SU-DHL-6 (cell line): ENCODE results near the gene GRIN2A.

ENCODE experiments used
- H2AFZ ChIP-seq: fragments of 200-600 bp; sonication (generic); 2 replicates; pipeline ENCODE4 v1.6.1; 2014; ENCODE audit warnings: low read depth, mild to moderate bottlenecking, moderate library complexity, mixed read lengths, antibody characterized with exemption, low read length; ENCODE audit not compliant: severe bottlenecking
- H3F3A ChIP-seq: fragments of 200-600 bp; shearing (Covaris generic); 2 replicates; pipeline ENCODE4 v1.6.0; 2016; ENCODE audit warnings: antibody characterized with exemption, mild to moderate bottlenecking; ENCODE audit not compliant: insufficient read depth
- H3K27ac ChIP-seq: fragments of 200-600 bp; sonication (generic); 2 replicates; pipeline ENCODE4 v1.5.1; 2016; ENCODE audit warnings: low read depth, mild to moderate bottlenecking, low read length, moderate library complexity, mixed read lengths
- H3K27me3 ChIP-seq: fragments of 200-600 bp; sonication (generic), shearing (Covaris generic); 2 replicates; pipeline ENCODE4 v1.6.0; 2014; ENCODE audit warnings: mild to moderate bottlenecking, low read length
- H3K36me3 ChIP-seq: fragments of 200-600 bp; sonication (generic); 2 replicates; pipeline ENCODE4 v1.6.1; 2014; ENCODE audit warnings: mild to moderate bottlenecking, low read length, mixed read lengths
- H3K4me2 ChIP-seq: fragments of 300-600, 200-600 bp; shearing (Covaris generic), sonication (generic); 2 replicates; pipeline ENCODE4 v1.6.0; 2014; ENCODE audit warnings: low read length, low read depth, mild to moderate bottlenecking; ENCODE audit not compliant: poor library complexity, severe bottlenecking
- H3K4me3 ChIP-seq: fragments of 200-600 bp; sonication (generic); 2 replicates; pipeline ENCODE4 v1.5.1; 2014; ENCODE audit warnings: antibody characterized with exemption, low read length, mild to moderate bottlenecking, mixed read lengths; ENCODE audit not compliant: insufficient read depth, poor library complexity, severe bottlenecking
- H3K79me2 ChIP-seq: fragments of 200-600 bp; sonication (generic); 2 replicates; pipeline ENCODE4 v1.6.1; 2014; ENCODE audit warnings: mild to moderate bottlenecking, low read length, moderate library complexity; ENCODE audit not compliant: insufficient read depth
- H3K9ac ChIP-seq: fragments of 200-600 bp; sonication (generic); 2 replicates; pipeline ENCODE4 v1.7.0; 2014; ENCODE audit warnings: mild to moderate bottlenecking, low read length
- H3K9me2 ChIP-seq: fragments of 200-600 bp; sonication (generic); replicated peaks from 2 replicates; pipeline ENCODE4 v1.6.1; 2014; ENCODE audit warnings: low read length; ENCODE audit not compliant: insufficient read depth
- H3K9me3 ChIP-seq: fragments of 200-600 bp; sonication (generic); 2 replicates; pipeline ENCODE4 v1.6.1; 2014; ENCODE audit warnings: low read length, mixed read lengths; ENCODE audit not compliant: insufficient read depth
- H4K20me1 ChIP-seq: fragments of 200-600 bp; sonication (generic); 2 replicates; pipeline ENCODE4 v1.6.1; 2014; ENCODE audit warnings: low read depth, mild to moderate bottlenecking, antibody characterized with exemption, low read length, moderate library complexity, mixed read lengths
- CTCF ChIP-seq: fragments of 200-600 bp; sonication (generic); IDR thresholded peaks from one replicate; pipeline ENCODE4 v1.5.1; 2017; ENCODE audit warnings: antibody characterized with exemption, mild to moderate bottlenecking, low read length, moderate library complexity; ENCODE audit not compliant: insufficient read depth, poor library complexity, severe bottlenecking
- EZH2phosphoT487 ChIP-seq: fragments of 200-600 bp; sonication (generic), shearing (Covaris generic); conservative IDR thresholded peaks from 2 replicates; pipeline ENCODE4 v1.6.1; 2018; ENCODE audit warnings: mild to moderate bottlenecking, antibody characterized with exemption, low read length, moderate library complexity, mixed read lengths

GRIN2A gene

GRCh38 chr16:9821331-9821730 is 360.9 kb downstream of the GRIN2A start:
- Histone ChIP-seq H3K36me3 (no peaks in the 10 kb centered on the region), H3K9me3 (no peaks in the 10 kb centered on the region), H3K4me2 (no peak overlapping the region), H4K20me1 (no peaks in the 10 kb centered on the region), H2AFZ (no peak overlapping the region), H3K27me3 (no peaks in the 10 kb centered on the region), H3K9me2 (no peaks in the 10 kb centered on the region), H3F3A (no peaks in the 10 kb centered on the region), H3K4me3 (no peak overlapping the region), H3K9ac (no peak overlapping the region), H3K79me2 (no peaks in the 10 kb centered on the region), H3K27ac (no peak overlapping the region)
- TF ChIP-seq CTCF (no peak), EZH2phosphoT487 (no peak)

GRCh38 chr16:9820476-9821246 is 361.6 kb downstream of the GRIN2A start:
- Histone ChIP-seq H3K9ac (no peak overlapping the region), H2AFZ (no peak overlapping the region), H3K36me3 (no peaks in the 10 kb centered on the region), H3K4me3 (no peak overlapping the region), H4K20me1 (no peaks in the 10 kb centered on the region), H3K9me2 (no peaks in the 10 kb centered on the region), H3K79me2 (no peaks in the 10 kb centered on the region), H3K27ac (no peak overlapping the region), H3K27me3 (no peaks in the 10 kb centered on the region), H3K9me3 (no peaks in the 10 kb centered on the region), H3K4me2 (no peak overlapping the region), H3F3A (no peaks in the 10 kb centered on the region)
- no peak for TF ChIP-seq CTCF
- TF ChIP-seq EZH2phosphoT487, result no peak

GRCh38 chr16:9818702-9819101 is 363.5 kb downstream of the GRIN2A start:
- Histone ChIP-seq H3K4me2 (no peak overlapping the region), H2AFZ (no peak overlapping the region), H3K27me3 (no peaks in the 10 kb centered on the region), H4K20me1 (no peaks in the 10 kb centered on the region), H3K9ac (no peak overlapping the region), H3K79me2 (no peaks in the 10 kb centered on the region), H3K4me3 (no peak overlapping the region), H3K9me3 (no peaks in the 10 kb centered on the region), H3K36me3 (no peaks in the 10 kb centered on the region), H3F3A (no peaks in the 10 kb centered on the region), H3K9me2 (no peaks in the 10 kb centered on the region), H3K27ac (no peak overlapping the region)
- TF ChIP-seq CTCF, result no peak
- TF ChIP-seq EZH2phosphoT487, result no peak
